OCI-LY1 (cell line): ENCODE data around the gene MYO18B.

Source experiments
- EZH2 ChIP-seq: fragments of 200-600 bp; sonication (generic), shearing (Covaris generic); IDR thresholded peaks from 2 replicates; pipeline ENCODE4 v1.8.0; 2017; ENCODE audit warnings: borderline replicate concordance, mixed run types, mild to moderate bottlenecking, antibody characterized with exemption, low read length, moderate library complexity, mixed read lengths
- TF ChIP-seq, protein P1 (sequence below): fragments of 200-600 bp; sonication (generic), shearing (Covaris generic); IDR thresholded peaks from 2 replicates; pipeline ENCODE4 v1.5.1; 2017; ENCODE audit warnings: mild to moderate bottlenecking, antibody characterized with exemption, low read length, moderate library complexity, mixed read lengths

DNA sequence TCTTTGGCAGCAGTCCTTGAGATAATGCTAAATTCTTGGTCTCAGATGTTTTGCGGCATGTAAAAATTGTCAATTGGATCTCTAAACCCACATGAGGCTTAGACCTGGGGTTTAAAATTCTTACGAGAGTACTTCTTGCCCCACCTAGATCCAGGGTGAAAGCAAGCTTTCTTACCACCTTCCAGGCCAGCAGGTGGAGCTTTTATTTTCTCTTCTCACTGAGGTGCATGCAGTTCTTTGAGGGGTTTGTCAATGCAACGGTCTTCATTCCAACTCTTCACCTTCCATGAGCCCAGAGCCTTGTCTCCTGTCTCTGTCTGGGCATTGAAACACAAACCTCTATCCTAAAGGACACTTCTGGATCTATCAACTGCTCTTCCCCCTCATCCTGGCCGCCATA, 154.1 kb downstream of the MYO18B start:
- TF ChIP-seq, protein P1, sequence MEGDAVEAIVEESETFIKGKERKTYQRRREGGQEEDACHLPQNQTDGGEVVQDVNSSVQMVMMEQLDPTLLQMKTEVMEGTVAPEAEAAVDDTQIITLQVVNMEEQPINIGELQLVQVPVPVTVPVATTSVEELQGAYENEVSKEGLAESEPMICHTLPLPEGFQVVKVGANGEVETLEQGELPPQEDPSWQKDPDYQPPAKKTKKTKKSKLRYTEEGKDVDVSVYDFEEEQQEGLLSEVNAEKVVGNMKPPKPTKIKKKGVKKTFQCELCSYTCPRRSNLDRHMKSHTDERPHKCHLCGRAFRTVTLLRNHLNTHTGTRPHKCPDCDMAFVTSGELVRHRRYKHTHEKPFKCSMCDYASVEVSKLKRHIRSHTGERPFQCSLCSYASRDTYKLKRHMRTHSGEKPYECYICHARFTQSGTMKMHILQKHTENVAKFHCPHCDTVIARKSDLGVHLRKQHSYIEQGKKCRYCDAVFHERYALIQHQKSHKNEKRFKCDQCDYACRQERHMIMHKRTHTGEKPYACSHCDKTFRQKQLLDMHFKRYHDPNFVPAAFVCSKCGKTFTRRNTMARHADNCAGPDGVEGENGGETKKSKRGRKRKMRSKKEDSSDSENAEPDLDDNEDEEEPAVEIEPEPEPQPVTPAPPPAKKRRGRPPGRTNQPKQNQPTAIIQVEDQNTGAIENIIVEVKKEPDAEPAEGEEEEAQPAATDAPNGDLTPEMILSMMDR = peak; percentile 27; the same call in 1 of the 2 replicates
- no peak for TF ChIP-seq EZH2
